ENCODE data around the gene PRG2.

PRG2 gene

DNA sequence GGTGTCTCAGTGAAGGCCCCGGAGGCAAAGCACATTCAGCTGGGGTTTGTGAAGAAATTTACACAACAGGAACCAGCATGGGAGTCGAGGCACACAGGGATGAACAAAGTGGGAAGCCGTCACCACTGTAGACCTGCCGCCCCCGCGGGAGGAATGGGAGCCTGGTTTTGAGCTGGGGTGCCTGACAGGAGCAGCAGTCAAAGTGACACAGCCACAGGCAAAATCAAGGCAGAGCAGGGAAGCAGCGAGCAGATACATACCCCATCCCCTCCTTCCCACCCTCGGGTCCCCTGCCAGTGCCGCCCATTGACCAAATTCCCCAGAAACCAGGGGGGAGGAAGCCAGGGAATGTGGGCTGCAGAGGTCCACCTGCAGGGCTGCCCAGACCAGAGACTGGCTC lies 31.5 kb downstream of the PRG2 start:
- TF ChIP-seq, protein P1, sequence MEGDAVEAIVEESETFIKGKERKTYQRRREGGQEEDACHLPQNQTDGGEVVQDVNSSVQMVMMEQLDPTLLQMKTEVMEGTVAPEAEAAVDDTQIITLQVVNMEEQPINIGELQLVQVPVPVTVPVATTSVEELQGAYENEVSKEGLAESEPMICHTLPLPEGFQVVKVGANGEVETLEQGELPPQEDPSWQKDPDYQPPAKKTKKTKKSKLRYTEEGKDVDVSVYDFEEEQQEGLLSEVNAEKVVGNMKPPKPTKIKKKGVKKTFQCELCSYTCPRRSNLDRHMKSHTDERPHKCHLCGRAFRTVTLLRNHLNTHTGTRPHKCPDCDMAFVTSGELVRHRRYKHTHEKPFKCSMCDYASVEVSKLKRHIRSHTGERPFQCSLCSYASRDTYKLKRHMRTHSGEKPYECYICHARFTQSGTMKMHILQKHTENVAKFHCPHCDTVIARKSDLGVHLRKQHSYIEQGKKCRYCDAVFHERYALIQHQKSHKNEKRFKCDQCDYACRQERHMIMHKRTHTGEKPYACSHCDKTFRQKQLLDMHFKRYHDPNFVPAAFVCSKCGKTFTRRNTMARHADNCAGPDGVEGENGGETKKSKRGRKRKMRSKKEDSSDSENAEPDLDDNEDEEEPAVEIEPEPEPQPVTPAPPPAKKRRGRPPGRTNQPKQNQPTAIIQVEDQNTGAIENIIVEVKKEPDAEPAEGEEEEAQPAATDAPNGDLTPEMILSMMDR (IDR thresholded peaks at IDR 0.05; ENCODE audit: extremely low read depth, insufficient read depth, missing control alignments) = no peak
- no peak for DNase-seq (ENCODE audit: low spot score)
- in situ Hi-C loops (cut with MboI; ENCODE audit: low pct_unique_long_range_greater_than_20kb, low sequenced_read_pairs, unreplicated experiment) = loop anchor here (25.0 kb wide), 2 partner anchors 153 to 278 kb away; partner anchors contain the start of genes SLC43A1 and YPEL4

DNA sequence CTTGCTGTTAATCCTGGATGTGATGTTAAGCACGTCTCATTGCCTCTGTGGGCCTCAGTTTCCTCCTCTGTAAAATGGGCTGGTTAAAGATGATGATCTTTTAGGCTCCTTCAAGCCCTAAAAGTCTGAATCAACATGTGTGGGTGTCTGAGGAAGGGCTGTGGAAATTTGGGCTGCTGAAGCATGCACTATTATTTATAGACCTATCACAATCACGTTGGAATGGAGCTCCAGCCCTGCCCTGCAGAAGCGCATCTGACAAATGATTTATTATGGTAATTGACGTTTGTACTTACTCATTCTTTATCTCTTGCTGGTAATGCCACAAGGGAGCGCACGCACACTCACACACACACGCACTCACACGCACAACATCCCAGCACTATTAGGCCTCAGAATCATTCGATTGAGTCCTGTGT lies 31.9 kb downstream of the PRG2 start:
- TF ChIP-seq, protein P1 (IDR thresholded peaks at IDR 0.05; ENCODE audit: extremely low read depth, insufficient read depth, missing control alignments) = no peak
- no peak for DNase-seq (ENCODE audit: low spot score)
- in situ Hi-C loops (cut with MboI; ENCODE audit: low pct_unique_long_range_greater_than_20kb, low sequenced_read_pairs, unreplicated experiment) = loop anchor here (25.0 kb wide), 2 partner anchors 154 to 279 kb away; partner anchors contain the start of genes SLC43A1 and YPEL4

DNA sequence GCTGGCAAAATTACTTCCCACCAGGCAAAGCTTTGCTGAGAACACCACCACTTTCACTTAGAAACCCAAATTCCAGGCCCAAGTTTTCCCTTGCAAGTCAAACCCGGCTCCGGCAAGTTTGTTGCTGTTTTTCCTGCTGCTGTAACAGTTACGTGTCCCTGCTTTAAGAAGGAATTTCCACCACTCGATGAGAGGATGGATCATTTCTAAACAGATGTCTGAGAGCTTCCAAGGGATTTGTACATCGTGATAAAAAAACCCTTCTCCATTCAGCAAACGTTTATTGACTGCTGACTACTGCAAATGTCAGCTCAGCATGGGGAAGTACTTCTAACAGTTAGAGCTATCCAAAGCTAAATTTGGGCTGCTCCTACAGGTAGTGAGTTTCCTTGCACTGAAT lies 32.6 kb downstream of the PRG2 start:
- in situ Hi-C loops (cut with MboI; ENCODE audit: low pct_unique_long_range_greater_than_20kb, low sequenced_read_pairs, unreplicated experiment) = loop anchor here (25.0 kb wide), 2 partner anchors 154 to 279 kb away; partner anchors contain the start of genes SLC43A1 and YPEL4
- DNase-seq (ENCODE audit: low spot score) = no peak

DNA sequence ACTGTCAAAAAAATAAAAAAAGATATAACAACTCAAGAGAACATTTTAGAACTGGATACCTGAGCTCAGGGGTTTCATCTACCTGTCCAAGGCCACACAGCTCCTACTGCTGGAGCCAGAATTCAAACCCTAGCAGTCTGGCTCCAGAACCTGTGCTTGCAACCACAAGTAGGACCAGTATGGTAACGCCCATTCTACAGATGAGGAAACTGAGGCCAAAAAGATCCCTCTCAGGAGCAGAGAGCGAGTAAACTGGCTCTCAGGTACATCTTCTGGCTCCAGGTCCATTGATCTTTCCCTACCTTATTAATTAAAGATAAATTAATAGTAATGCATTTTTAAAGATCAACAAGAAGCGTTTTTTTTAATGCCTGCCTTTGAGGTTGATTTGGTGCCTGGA lies 33.1 kb downstream of the PRG2 start:
- DNase-seq (ENCODE audit: low spot score) = no peak
- in situ Hi-C loops (cut with MboI; ENCODE audit: low pct_unique_long_range_greater_than_20kb, low sequenced_read_pairs, unreplicated experiment) = loop anchor here (25.0 kb wide), 2 partner anchors 155 to 280 kb away; partner anchors contain the start of genes SLC43A1 and YPEL4
- TF ChIP-seq, protein P1 (IDR thresholded peaks at IDR 0.05; ENCODE audit: extremely low read depth, insufficient read depth, missing control alignments) = no peak

More for the DNA sequence above, 32.6 kb downstream of the PRG2 start:
- TF ChIP-seq, protein P1 (IDR thresholded peaks at IDR 0.05; ENCODE audit: extremely low read depth, insufficient read depth, missing control alignments) = no peak

DNA sequence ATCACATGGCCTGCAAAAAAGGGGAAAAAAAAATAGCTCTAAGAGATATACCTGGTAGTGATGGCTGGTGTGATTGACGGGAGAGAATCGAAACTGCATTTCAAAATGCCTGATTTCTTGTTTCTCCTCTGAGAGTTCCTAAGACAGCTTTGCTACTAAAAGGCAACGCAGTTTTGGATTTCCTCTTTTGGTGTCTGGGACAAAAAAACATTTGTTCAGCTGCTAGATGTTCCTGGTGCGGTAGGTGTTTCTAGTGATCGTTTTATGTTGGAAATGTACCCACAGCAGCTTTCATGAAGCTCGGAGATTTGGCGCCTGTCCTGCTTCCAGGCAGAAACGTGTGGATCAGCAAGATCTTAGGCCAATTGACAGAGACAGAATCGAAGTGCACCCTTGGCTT lies 34.2 kb downstream of the PRG2 start:
- no peak for DNase-seq (ENCODE audit: low spot score)
- in situ Hi-C loops (cut with MboI; ENCODE audit: low pct_unique_long_range_greater_than_20kb, low sequenced_read_pairs, unreplicated experiment) = loop anchor here (25.0 kb wide), 2 partner anchors 156 to 281 kb away; partner anchors contain the start of genes SLC43A1 and YPEL4
- TF ChIP-seq, protein P1 (IDR thresholded peaks at IDR 0.05; ENCODE audit: extremely low read depth, insufficient read depth, missing control alignments) = no peak

DNA sequence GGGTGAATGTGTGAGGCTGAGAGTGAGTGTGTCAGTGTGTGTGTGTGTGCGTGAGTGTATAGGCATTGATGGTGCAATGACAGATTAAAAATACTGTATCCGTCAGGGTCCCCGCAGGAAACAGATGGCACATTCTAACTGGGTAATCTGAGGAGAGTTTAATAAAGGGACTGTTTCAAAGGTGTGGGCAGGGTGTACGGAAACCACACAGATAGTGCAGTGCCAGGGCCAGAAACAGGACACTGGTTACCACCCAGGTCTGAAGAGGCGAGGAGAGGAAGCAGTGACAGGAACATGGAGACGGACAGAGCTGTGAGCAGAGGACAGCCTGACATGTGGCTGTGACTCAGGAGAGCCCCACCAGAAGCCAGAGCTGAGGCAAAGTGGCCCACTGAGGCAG lies 35.8 kb downstream of the PRG2 start:
- in situ Hi-C loops (cut with MboI; ENCODE audit: low pct_unique_long_range_greater_than_20kb, low sequenced_read_pairs, unreplicated experiment) = loop anchor here (25.0 kb wide), 2 partner anchors 158 to 283 kb away; partner anchors contain the start of genes SLC43A1 and YPEL4
- no peak for DNase-seq (ENCODE audit: low spot score)
- TF ChIP-seq, protein P1 (IDR thresholded peaks at IDR 0.05; ENCODE audit: extremely low read depth, insufficient read depth, missing control alignments) = no peak

All from GM13977 (cell line).